H54 (cell line): ENCODE results near the gene TUSC2.
A peak's percentile ranks its signal among the peaks of the same experiment; 100 is the strongest.

Experiments used
- DNase-seq: peaks from one replicate; pipeline ENCODE4 v3.0.0; 2011; ENCODE audit warnings: low spot score, mixed read lengths; ENCODE audit not compliant: insufficient read length
- FAIRE-seq: peaks from 3 replicates; lab custom pipeline; 2011; peaks lifted over from hg19 to GRCh38; lab: Jason Lieb, UNC
- POLR2A ChIP-seq: IDR thresholded peaks from 2 replicates; pipeline ENCODE4 v1.6.1; 2011; ENCODE audit warnings: low read depth, mild to moderate bottlenecking, low read length

TUSC2 gene

GRCh38 chr3:50359760-50360110 lies 31.7 kb upstream of the TUSC2 start:
- FAIRE-seq, result no peak
- no peak for DNase-seq
- no peak for TF ChIP-seq POLR2A

- peak; percentile 67 for TF ChIP-seq POLR2A
- FAIRE-seq (peak; percentile 77), DNase-seq (peak; percentile 99)
Measured at GRCh38 chr3:50358911-50359759, 31.1 kb upstream of the TUSC2 start, which contains the start of gene TMEM115. TSS of gene TMEM115 (minus strand) at chr3:50359521. CDS start at chr3:50359063, 458 bp downstream.

GRCh38 chr3:50358355-50358910 lies 30.4 kb upstream of the TUSC2 start:
- TF ChIP-seq POLR2A, result no peak
- no peak for FAIRE-seq
- no peak for DNase-seq

GRCh38 chr3:50357481-50357880 lies 29.5 kb upstream of the TUSC2 start:
- TF ChIP-seq POLR2A, result no peak
- no peak for DNase-seq
- no peak for FAIRE-seq

- FAIRE-seq (no peak), DNase-seq (no peak)
- no peak for TF ChIP-seq POLR2A
Measured at GRCh38 chr3:50356553-50356952, 28.5 kb upstream of the TUSC2 start.

GRCh38 chr3:50355829-50356552 lies 28.0 kb upstream of the TUSC2 start:
- no peak for DNase-seq
- FAIRE-seq, result no peak

GRCh38 chr3:50354850-50355249 lies 26.8 kb upstream of the TUSC2 start:
- DNase-seq (no peak), FAIRE-seq (no peak)
- TF ChIP-seq POLR2A, result no peak

More at GRCh38 chr3:50355829-50356552, 28.0 kb upstream of the TUSC2 start:
- no peak for TF ChIP-seq POLR2A

GRCh38 chr3:50354186-50354764 lies 26.3 kb upstream of the TUSC2 start:
- no peak for DNase-seq
- TF ChIP-seq POLR2A, result no peak
- FAIRE-seq, result no peak

- DNase-seq (no peak), FAIRE-seq (no peak)
- TF ChIP-seq POLR2A, result no peak
Measured at GRCh38 chr3:50353245-50354004, 25.4 kb upstream of the TUSC2 start.

GRCh38 chr3:50352781-50353180 lies 24.8 kb upstream of the TUSC2 start:
- FAIRE-seq (no peak), DNase-seq (no peak)
- TF ChIP-seq POLR2A, result no peak

- no peak for DNase-seq
- no peak for FAIRE-seq
- TF ChIP-seq POLR2A, result no peak
Measured at GRCh38 chr3:50351323-50351697, 23.3 kb upstream of the TUSC2 start.

- FAIRE-seq, result no peak
- peak; percentile 91 for TF ChIP-seq POLR2A
Measured at GRCh38 chr3:50350527-50351322, 22.7 kb upstream of the TUSC2 start, which contains the start of the genes CYB561D2 and NPRL2. TSS of gene CYB561D2 (plus strand) at chr3:50350862. CDS start at chr3:50351434, 572 bp downstream. TSS of gene NPRL2 (minus strand) at chr3:50350775. CDS start at chr3:50350652, 123 bp downstream.

More at GRCh38 chr3:50350527-50351322, 22.7 kb upstream of the TUSC2 start, which contains the start of the genes CYB561D2 and NPRL2:
- peak; percentile 95 for DNase-seq
